ENCODE data around the gene CARNS1. TPM values are rescaled to one million over a fixed set of nuclear protein-coding genes. Genes with fewer than 3 reads are reported as not detected.
A peak's percentile ranks its signal among the peaks of the same experiment; 100 is the strongest.

The CARNS1 gene
- total and polyA plus RNA-seq, 9 of the 15 experiments (the other 6 are each of a cell fraction or from before 2014, with no cell fraction given), result 0.01 to 0.18 (median 0.06) TPM; not detected in 3

- no peak for TF ChIP-seq HNRNPK (IDR thresholded peaks at IDR 0.05; ENCODE audit: low read depth, low read length, poor library complexity, severe bottlenecking)
- TF ChIP-seq SMARCA5 (IDR thresholded peaks at IDR 0.05), result no peak
- no peak for TF ChIP-seq ATF6 (CRISPR knock-in tag; IDR thresholded peaks at IDR 0.05)
- peak; percentile 26; the same call in 1 of the 2 replicates for TF ChIP-seq AFF4 (CRISPR knock-in tag; IDR thresholded peaks at IDR 0.05)
- no peak for TF ChIP-seq ZBTB34 (CRISPR knock-in tag; IDR thresholded peaks at IDR 0.05)
- no peak for TF ChIP-seq MAZ (CRISPR knock-in tag; conservative IDR thresholded peaks at IDR 0.05 in 1 of 2, IDR thresholded peaks at IDR 0.05 in 1 of 2)
- TF ChIP-seq BCLAF1 (IDR thresholded peaks at IDR 0.05; ENCODE audit: borderline replicate concordance in 1 of 2, control insufficient read depth in 1 of 2, low read depth in 2 of 2, low read length in 1 of 2), result no peak
- TF ChIP-seq PREB (CRISPR knock-in tag; IDR thresholded peaks at IDR 0.05), result no peak
- TF ChIP-seq CBX2 (IDR thresholded peaks at IDR 0.05; ENCODE audit: insufficient read depth, low read length, poor library complexity, severe bottlenecking), result no peak
- no peak for TF ChIP-seq ARID3A (IDR thresholded peaks at IDR 0.05; ENCODE audit: borderline replicate concordance, low read depth, low read length)
Observed at GRCh38 chr11:67437082-67437808, 21.8 kb downstream of the CARNS1 start, which contains the start of gene PTPRCAP (continued).

All from K562 (cell line).